Smooth muscle cell (in vitro differentiated cells): ENCODE results near the gene YEATS4. TPM values are rescaled to one million over a fixed set of nuclear protein-coding genes. Genes with fewer than 3 reads are reported as not detected.

Source experiments
- DNase-seq: peaks from one replicate; lab custom pipeline; 2025; ENCODE audit not compliant: unreplicated experiment; lab: John Stamatoyannopoulos, UW
- H2AFZ ChIP-seq: fragments of 200-600 bp; sonication (generic); 2 replicates; pipeline ENCODE4 v1.6.0; 2016; ENCODE audit warnings: antibody characterized with exemption, low read depth, mild to moderate bottlenecking
- H3F3A ChIP-seq: fragments of 200-600 bp; sonication (generic); 2 replicates; pipeline ENCODE4 v1.6.0; 2017; ENCODE audit warnings: antibody characterized with exemption, low read depth
- H3K27ac ChIP-seq: fragments of 200-600 bp; sonication (generic); 2 replicates; pipeline ENCODE4 v1.5.1; 2016; ENCODE audit warnings: low read depth, mild to moderate bottlenecking
- H3K27me3 ChIP-seq: fragments of 200-600 bp; sonication (generic); 2 replicates; pipeline ENCODE4 v1.6.1; 2016; ENCODE audit warnings: low read depth, mild to moderate bottlenecking
- H3K36me3 ChIP-seq: fragments of 200-600 bp; sonication (generic); 2 replicates; pipeline ENCODE4 v1.5.1; 2016; ENCODE audit warnings: low read depth
- H3K4me1 ChIP-seq: fragments of 200-600 bp; sonication (generic); 2 replicates; pipeline ENCODE4 v1.5.1; 2016; ENCODE audit warnings: low read depth
- H3K4me2 ChIP-seq: fragments of 200-600 bp; sonication (generic); 2 replicates; pipeline ENCODE4 v1.6.0; 2016; ENCODE audit warnings: mild to moderate bottlenecking
- H3K4me3 ChIP-seq: fragments of 200-600 bp; sonication (generic); 2 replicates; pipeline ENCODE4 v1.5.1; 2016; ENCODE audit warnings: mild to moderate bottlenecking
- H3K79me2 ChIP-seq: fragments of 200-600 bp; sonication (generic); 2 replicates; pipeline ENCODE4 v1.6.0; 2016; ENCODE audit warnings: low read depth, mild to moderate bottlenecking
- H3K9ac ChIP-seq: fragments of 200-600 bp; sonication (generic); 2 replicates; pipeline ENCODE4 v1.6.0; 2016; ENCODE audit warnings: low read depth
- H3K9me3 ChIP-seq: fragments of 200-600 bp; sonication (generic); replicated peaks from 2 replicates; pipeline ENCODE4 v1.5.1; 2016; ENCODE audit warnings: low read depth
- H4K20me1 ChIP-seq: fragments of 200-600 bp; sonication (generic); 2 replicates; pipeline ENCODE4 v1.6.0; 2016; ENCODE audit warnings: low read depth
- WGBS: methylation state at CpG from one replicate; pipeline ENCODE4 v1.1.7; 2016; ENCODE audit warnings: low lambda C conversion rate; 5-methylcytosine and 5-hydroxymethylcytosine counted together
- polyA plus RNA-seq: library from polyadenylated mRNA; unstranded; fragments of >200 nt; fragmentation: Nextera tagmentation; extraction: Ambion mirVana; gene quantifications from 2 replicates; pipeline ENCODE4 v1.2.1, GENCODE V29; 2016
- total RNA-seq: library from RNA; depleted of rRNA; stranded (reverse); fragments of >200 nt; gene quantifications from 2 replicates; pipeline ENCODE4 v1.2.3, GENCODE V29; 2014
- TF ChIP-seq, protein P1 (sequence below): fragments of 200-600 bp; sonication (generic); IDR thresholded peaks from 2 replicates; pipeline ENCODE4 v1.5.1; 2017; ENCODE audit warnings: borderline replicate concordance, mild to moderate bottlenecking, antibody characterized with exemption; ENCODE audit not compliant: insufficient read depth, poor library complexity, severe bottlenecking

The YEATS4 gene
- total and polyA plus RNA-seq, 2 experiments from 2014 or later, result 9.9 to 32.7 TPM

GRCh38 chr12:69318225-69318624 lies 41.3 kb upstream of the YEATS4 start:
- 96% methylated on average over 2 of the region's 2 CpGs for WGBS
- TF ChIP-seq, protein P1, sequence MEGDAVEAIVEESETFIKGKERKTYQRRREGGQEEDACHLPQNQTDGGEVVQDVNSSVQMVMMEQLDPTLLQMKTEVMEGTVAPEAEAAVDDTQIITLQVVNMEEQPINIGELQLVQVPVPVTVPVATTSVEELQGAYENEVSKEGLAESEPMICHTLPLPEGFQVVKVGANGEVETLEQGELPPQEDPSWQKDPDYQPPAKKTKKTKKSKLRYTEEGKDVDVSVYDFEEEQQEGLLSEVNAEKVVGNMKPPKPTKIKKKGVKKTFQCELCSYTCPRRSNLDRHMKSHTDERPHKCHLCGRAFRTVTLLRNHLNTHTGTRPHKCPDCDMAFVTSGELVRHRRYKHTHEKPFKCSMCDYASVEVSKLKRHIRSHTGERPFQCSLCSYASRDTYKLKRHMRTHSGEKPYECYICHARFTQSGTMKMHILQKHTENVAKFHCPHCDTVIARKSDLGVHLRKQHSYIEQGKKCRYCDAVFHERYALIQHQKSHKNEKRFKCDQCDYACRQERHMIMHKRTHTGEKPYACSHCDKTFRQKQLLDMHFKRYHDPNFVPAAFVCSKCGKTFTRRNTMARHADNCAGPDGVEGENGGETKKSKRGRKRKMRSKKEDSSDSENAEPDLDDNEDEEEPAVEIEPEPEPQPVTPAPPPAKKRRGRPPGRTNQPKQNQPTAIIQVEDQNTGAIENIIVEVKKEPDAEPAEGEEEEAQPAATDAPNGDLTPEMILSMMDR, result no peak
- Histone ChIP-seq H3K27me3 (no peaks in the 10 kb centered on the region), H3K9me3 (no peaks in the 10 kb centered on the region), H3K79me2 (no peaks in the 10 kb centered on the region), H3K4me3 (no peak overlapping the region), H3K4me2 (no peak overlapping the region), H3K4me1 (no peaks in the 10 kb centered on the region), H4K20me1 (no peaks in the 10 kb centered on the region), H2AFZ (no peak overlapping the region), H3K9ac (no peak overlapping the region), H3F3A (no peaks in the 10 kb centered on the region), H3K36me3 (no peaks in the 10 kb centered on the region), H3K27ac (no peak overlapping the region)
- DNase-seq, result no peak

DNA sequence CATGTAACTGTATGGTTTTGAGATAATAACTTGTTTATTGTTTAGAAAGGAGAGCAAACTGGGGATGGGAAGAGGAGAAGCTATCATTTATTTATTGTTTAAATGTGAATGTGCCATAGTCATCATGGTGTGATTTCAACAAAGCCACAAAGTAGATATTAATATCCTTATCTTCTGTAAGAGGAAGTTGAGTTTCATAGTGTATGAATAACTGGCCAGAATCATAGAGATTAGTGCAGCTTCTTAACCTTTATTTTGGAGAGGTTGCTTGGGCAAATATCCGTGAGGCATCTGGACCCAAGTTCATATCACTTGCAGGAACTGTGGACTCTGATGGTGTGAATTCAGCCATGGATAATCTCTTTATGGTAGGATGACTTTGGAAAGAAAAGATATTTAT lies 38.2 kb upstream of the YEATS4 start:
- Histone ChIP-seq H3K9me3 (no peaks in the 10 kb centered on the region), H4K20me1 (no peaks in the 10 kb centered on the region), H3K4me2 (no peak overlapping the region), H3K27ac (no peak overlapping the region), H3K79me2 (no peaks in the 10 kb centered on the region), H3K4me3 (no peak overlapping the region), H3K9ac (no peak overlapping the region), H3K27me3 (no peaks in the 10 kb centered on the region), H3K36me3 (no peaks in the 10 kb centered on the region), H3K4me1 (no peaks in the 10 kb centered on the region), H2AFZ (no peak overlapping the region), H3F3A (no peaks in the 10 kb centered on the region)
- TF ChIP-seq, protein P1, result no peak
- 87% methylated on average over 1 of the region's 1 CpG for WGBS
- no peak for DNase-seq

- Histone ChIP-seq H4K20me1 (no peaks in the 10 kb centered on the region), H3F3A (no peaks in the 10 kb centered on the region), H3K27me3 (peaks cover 14% of the 10 kb centered on the region), H3K9me3 (no peaks in the 10 kb centered on the region), H3K4me3 (no peak overlapping the region), H3K4me2 (no peak overlapping the region), H2AFZ (no peak overlapping the region), H3K4me1 (no peaks in the 10 kb centered on the region), H3K36me3 (no peaks in the 10 kb centered on the region), H3K9ac (no peak overlapping the region), H3K27ac (no peak overlapping the region), H3K79me2 (no peaks in the 10 kb centered on the region)
- TF ChIP-seq, protein P1, result no peak
- WGBS, result 92% methylated on average over 2 of the region's 2 CpGs
- DNase-seq, result no peak
These were observed 34.6 kb upstream of the YEATS4 start for GRCh38 chr12:69324797-69325466.

GRCh38 chr12:69328426-69328825 lies 31.1 kb upstream of the YEATS4 start:
- no peaks in the 10 kb centered on the region for H4K20me1 ChIP-seq
- H3K36me3 ChIP-seq, result no peaks in the 10 kb centered on the region
- DNase-seq, result no peak
- no peaks in the 10 kb centered on the region for H3K9me3 ChIP-seq
- peaks cover 26% of the 10 kb centered on the region for H3K27me3 ChIP-seq
- no peaks in the 10 kb centered on the region for H3K79me2 ChIP-seq
- H3K4me3 ChIP-seq, result no peak overlapping the region
- 77% methylated on average over 3 of the region's 3 CpGs for WGBS
- H3F3A ChIP-seq, result no peaks in the 10 kb centered on the region
- H3K9ac ChIP-seq, result no peak overlapping the region
- peaks cover 11% of the 10 kb centered on the region for H3K4me1 ChIP-seq
- no peak overlapping the region for H2AFZ ChIP-seq
- TF ChIP-seq, protein P1, result no peak
- no peak overlapping the region for H3K4me2 ChIP-seq
- no peak overlapping the region for H3K27ac ChIP-seq
